DMS153 treated with DMSO at 0.1 percent for 48 hours (cell line): ENCODE data around the gene TMEM115.
A peak's percentile ranks its signal among the peaks of the same experiment; 100 is the strongest.

ENCODE experiments used
- DNase-seq: peaks from one replicate; lab custom pipeline; 2025; ENCODE audit not compliant: unreplicated experiment; lab: John Stamatoyannopoulos, UW

TMEM115 gene

DNA sequence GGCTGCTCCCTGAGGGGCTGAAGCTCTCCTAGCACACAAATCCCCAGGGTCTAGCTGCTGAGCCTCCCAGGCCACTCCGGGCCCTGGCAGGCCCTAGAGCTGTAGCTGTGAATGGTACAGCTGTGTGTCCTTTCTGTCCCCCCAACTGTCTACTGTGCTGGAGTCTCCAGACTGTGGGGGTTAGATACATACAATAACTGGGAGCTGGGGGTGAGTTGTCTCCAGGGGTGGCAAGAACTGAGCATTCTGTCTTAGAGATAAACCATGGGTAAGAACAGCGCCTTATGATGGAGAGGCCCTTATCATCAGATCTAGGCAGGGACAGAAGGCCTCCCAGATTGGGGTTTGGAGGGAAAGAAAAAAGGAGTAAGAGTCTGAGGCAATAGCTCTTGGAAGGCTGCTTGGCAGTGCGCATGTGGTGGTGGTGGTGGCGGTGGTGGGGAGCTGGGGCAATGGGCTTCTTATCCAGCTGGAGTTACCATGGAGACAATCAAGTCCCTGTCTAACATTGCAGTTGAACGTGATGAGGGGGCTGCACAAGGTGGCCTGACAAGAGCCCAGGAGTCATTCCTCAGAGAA is 5.0 kb downstream of the TMEM115 start:
- DNase-seq, result no peak

- DNase-seq, result no peak
These were observed 5.9 kb downstream of the TMEM115 start for GRCh38 chr3:50353245-50354004.

GRCh38 chr3:50352781-50353180 is 6.5 kb downstream of the TMEM115 start:
- DNase-seq, result no peak

DNA sequence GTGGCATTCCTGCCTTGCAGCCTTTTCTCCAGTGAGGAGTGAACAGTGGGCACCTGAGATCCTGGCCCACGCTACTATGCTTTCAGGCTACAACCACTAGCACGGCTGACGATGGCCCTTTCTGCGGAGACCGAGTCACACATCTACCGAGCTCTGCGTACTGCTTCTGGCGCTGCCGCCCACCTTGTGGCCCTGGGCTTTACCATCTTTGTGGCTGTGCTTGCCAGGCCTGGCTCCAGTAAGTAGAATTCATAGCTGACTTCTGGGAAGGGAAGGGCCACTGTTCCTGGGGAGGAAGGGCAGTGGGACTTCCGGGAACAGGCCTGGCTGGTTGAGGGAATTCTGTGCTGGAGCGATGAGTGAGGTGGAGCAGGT is 8.0 kb downstream of the TMEM115 start:
- DNase-seq, result no peak

- DNase-seq, result peak; percentile 55
These were observed 8.6 kb downstream of the TMEM115 start, which contains the start of the genes CYB561D2 and NPRL2 for GRCh38 chr3:50350527-50351322. TSS of gene CYB561D2 (plus strand) at chr3:50350862. CDS start at chr3:50351434, 572 bp downstream. TSS of gene NPRL2 (minus strand) at chr3:50350775. CDS start at chr3:50350652, 123 bp downstream.

- DNase-seq, result no peak
These were observed 9.2 kb downstream of the TMEM115 start for GRCh38 chr3:50350213-50350526.

- DNase-seq, result peak; percentile 21
These were observed 12.0 kb downstream of the TMEM115 start for GRCh38 chr3:50347187-50347813.

- no peak for DNase-seq
These were observed 13.6 kb downstream of the TMEM115 start, which contains the start of gene ZMYND10 for GRCh38 chr3:50345586-50346234. TSS of gene ZMYND10 (minus strand) at chr3:50345732. CDS start at chr3:50345579, 153 bp downstream.

DNA sequence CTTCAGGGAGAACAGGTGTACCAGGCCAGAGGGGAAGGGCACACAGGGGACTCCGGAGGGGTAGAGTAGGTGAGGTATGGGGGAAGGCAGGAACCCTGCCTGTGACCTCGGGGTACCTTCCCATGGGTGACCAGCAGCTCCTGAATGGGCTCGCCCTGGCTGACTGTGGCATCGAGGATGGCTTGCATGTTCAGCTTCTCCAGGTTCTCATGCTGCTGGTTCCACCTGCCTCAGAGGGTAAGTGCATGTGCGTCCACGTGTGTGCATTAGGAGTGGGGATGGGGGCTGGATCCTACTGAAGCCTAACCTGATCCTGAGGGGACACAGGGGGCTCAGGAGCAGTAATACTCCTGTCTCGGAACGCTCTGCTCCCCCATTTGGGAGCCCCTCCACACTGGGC is 14.3 kb downstream of the TMEM115 start:
- no peak for DNase-seq

GRCh38 chr3:50342813-50343633 is 16.3 kb downstream of the TMEM115 start:
- DNase-seq, result no peak

- DNase-seq, result no peak
These were observed 17.2 kb downstream of the TMEM115 start for GRCh38 chr3:50341996-50342650.

GRCh38 chr3:50341537-50341936 is 17.8 kb downstream of the TMEM115 start:
- DNase-seq, result no peak

GRCh38 chr3:50340448-50341329 is 18.6 kb downstream of the TMEM115 start, which contains the start of gene RASSF1:
TSS of gene RASSF1 (minus strand) at chr3:50340836. CDS start at chr3:50340805, 31 bp downstream.
- no peak for DNase-seq

- no peak for DNase-seq
These were observed 19.2 kb downstream of the TMEM115 start for GRCh38 chr3:50340147-50340447.

DNA sequence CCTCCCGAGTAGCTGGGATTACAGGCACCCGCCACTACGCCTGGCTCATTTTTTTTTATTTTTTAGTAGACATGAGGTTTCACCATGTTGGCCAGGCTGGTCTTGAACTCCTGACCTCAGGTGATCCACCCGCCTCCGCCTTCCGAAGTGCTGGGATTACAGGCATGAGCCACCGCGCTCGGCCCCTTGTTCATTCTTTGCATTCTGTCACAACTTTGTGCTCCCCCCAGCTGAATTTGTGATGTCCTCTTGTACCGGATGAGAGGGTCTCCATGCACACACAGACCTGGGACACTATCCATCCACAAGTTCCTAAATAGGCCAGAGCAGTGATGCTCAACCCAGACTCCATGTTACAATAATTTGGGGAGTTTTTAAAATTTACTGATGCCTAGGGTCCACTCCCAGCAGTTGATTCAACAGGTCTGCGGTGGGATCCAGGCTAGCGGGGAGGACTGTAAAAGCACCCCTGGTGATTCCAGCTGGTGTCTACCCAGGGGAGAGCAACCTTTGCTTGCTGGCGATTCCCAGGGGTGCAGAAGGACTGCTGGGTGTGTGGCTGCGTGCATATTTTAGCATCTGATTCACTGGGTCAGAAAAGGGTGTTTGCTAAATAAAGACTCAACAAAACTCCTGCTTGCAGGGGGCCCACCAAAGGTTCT is 19.7 kb downstream of the TMEM115 start:
- DNase-seq, result no peak

DNA sequence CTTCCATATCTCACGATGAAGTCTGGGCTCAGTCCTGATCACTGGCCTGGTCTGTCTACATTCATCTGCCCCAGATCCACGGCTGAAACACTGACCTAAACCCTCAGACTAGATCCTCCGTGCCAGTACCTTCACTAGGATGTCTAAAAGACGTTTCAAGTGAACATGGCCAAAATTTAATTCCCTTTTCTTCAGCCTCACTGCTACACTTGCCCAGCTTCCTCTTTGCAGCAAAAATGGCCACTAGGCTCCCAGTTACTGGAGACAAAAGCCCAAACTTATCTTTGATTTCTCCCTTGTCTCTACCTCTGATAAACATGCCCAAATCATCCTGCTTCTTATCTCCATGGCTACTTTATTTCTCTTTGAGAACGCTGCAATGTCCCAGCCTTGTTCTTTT is 20.4 kb downstream of the TMEM115 start:
- no peak for DNase-seq

GRCh38 chr3:50337175-50337861 is 22.0 kb downstream of the TMEM115 start:
- DNase-seq, result peak; percentile 65
